ENCODE results near the gene ALG9.

The ALG9 gene

DNA sequence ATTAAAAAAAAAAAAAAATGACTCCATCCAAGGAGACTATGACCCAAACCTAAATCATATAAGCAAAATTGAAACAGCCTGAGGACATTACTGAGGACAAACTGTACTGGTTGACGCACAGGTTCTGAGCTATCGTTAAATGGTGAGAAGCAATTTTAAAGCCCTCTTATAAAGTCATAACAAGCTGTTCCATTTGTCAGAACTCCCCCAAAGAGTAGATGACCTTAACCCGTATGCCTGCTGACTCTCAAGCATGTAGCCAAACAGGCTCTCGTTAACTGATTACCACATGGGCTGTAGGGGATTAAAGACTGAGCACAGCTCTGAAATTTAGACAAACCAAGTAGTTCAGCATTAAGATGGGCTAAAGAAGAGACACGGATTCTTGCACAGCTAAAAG lies 38.0 kb upstream of the ALG9 start:
- no peak for DNase-seq (ENCODE audit: low read depth)
- H3K4me3 ChIP-seq (ENCODE audit: low read depth, low read length): no peak overlapping the region
- TF ChIP-seq, protein P1, sequence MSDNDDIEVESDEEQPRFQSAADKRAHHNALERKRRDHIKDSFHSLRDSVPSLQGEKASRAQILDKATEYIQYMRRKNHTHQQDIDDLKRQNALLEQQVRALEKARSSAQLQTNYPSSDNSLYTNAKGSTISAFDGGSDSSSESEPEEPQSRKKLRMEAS (IDR thresholded peaks at IDR 0.05; ENCODE audit: low read depth, low read length): no peak
- TF ChIP-seq, protein P2, sequence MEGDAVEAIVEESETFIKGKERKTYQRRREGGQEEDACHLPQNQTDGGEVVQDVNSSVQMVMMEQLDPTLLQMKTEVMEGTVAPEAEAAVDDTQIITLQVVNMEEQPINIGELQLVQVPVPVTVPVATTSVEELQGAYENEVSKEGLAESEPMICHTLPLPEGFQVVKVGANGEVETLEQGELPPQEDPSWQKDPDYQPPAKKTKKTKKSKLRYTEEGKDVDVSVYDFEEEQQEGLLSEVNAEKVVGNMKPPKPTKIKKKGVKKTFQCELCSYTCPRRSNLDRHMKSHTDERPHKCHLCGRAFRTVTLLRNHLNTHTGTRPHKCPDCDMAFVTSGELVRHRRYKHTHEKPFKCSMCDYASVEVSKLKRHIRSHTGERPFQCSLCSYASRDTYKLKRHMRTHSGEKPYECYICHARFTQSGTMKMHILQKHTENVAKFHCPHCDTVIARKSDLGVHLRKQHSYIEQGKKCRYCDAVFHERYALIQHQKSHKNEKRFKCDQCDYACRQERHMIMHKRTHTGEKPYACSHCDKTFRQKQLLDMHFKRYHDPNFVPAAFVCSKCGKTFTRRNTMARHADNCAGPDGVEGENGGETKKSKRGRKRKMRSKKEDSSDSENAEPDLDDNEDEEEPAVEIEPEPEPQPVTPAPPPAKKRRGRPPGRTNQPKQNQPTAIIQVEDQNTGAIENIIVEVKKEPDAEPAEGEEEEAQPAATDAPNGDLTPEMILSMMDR (IDR thresholded peaks at IDR 0.05; ENCODE audit: low read depth, low read length): no peak
- TF ChIP-seq POLR2A (IDR thresholded peaks at IDR 0.05; ENCODE audit: extremely low read depth, insufficient read length) (no peak), MYC (IDR thresholded peaks at IDR 0.05; ENCODE audit: low read depth, low read length) (no peak)

DNA sequence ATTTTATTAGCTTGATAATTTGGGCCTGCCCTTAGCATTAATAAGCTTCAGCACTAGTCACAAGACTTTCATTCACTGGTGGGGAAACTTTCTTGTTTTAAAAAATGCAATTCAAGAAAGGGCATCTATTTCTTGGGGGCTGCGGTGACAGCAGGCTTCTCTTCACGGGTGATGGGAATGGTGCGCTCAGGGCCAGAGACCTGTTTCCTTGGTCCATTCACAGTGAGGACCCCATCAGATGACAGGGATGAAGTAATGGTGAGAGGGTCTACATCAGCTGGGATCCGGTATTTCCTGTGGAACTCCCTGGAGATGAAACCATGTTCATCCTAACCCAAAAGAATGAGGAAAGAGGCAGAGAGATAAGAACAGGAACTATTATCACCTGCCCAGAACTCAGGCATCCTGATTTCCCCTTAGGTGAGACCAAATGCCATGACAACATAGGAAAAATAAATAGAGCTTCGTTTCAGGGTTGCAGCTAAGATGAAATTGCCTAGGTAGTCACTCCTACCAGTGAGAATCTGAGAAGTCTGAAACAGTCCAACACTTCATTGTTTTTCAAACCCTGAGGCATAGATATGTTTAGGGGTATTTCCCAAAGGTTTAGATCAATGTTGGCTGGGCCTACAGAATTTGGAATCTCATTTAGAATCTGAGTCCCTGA lies 37.4 kb upstream of the ALG9 start:
- no peak for TF ChIP-seq MYC (IDR thresholded peaks at IDR 0.05; ENCODE audit: low read depth, low read length)
- TF ChIP-seq, protein P2 (IDR thresholded peaks at IDR 0.05; ENCODE audit: low read depth, low read length): no peak
- no peak for TF ChIP-seq POLR2A (IDR thresholded peaks at IDR 0.05; ENCODE audit: extremely low read depth, insufficient read length)
- TF ChIP-seq, protein P1 (IDR thresholded peaks at IDR 0.05; ENCODE audit: low read depth, low read length): no peak
- H3K4me3 ChIP-seq (ENCODE audit: low read depth, low read length): no peak overlapping the region
- no peak for DNase-seq (ENCODE audit: low read depth)

DNA sequence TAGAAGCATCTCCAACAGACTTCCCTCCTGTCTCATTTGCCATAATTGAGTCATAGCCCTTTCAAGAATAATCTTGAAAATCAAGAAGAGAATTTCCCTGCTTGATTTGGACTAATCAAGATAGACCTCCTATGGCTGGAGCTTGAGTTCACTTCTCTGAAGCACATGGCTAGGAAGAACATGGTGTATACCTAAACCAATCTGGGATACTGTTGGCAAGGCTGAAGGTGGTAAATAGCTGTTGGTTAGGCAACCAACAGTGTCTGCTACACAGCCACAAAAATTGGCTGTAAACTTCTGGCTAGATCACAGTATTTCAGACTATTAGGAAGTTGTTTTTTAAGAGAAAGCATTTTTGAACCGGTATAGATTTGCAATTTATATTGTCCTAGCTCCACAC lies 35.3 kb upstream of the ALG9 start:
- H3K4me3 ChIP-seq (ENCODE audit: low read depth, low read length): no peak overlapping the region
- TF ChIP-seq, protein P2 (IDR thresholded peaks at IDR 0.05; ENCODE audit: low read depth, low read length): no peak
- TF ChIP-seq POLR2A (IDR thresholded peaks at IDR 0.05; ENCODE audit: extremely low read depth, insufficient read length) (no peak), MYC (IDR thresholded peaks at IDR 0.05; ENCODE audit: low read depth, low read length) (no peak)
- TF ChIP-seq, protein P1 (IDR thresholded peaks at IDR 0.05; ENCODE audit: low read depth, low read length): no peak
- no peak for DNase-seq (ENCODE audit: low read depth)

DNA sequence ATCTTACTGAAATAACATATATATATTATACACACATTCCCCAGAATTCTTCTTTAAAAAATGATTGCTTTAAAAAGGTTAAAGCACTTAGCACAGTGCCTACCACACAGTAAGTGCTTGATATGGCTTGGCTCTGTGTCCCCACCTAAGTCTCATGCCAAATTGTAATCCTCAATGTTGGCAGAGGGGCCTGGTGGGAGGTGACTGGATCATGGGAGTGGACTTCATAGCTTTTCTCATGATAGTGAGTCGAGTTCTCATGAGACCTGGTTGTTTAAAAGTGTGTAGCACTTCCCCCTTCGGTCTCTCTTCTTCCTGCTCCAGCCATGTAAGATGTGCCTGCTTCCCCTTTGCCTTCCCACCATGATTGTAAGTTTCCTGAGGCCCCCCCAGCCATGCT lies 34.0 kb upstream of the ALG9 start:
- no peak for DNase-seq (ENCODE audit: low read depth)
- no peak for TF ChIP-seq POLR2A (IDR thresholded peaks at IDR 0.05; ENCODE audit: extremely low read depth, insufficient read length)
- no peak for TF ChIP-seq MYC (IDR thresholded peaks at IDR 0.05; ENCODE audit: low read depth, low read length)
- TF ChIP-seq, protein P1 (IDR thresholded peaks at IDR 0.05; ENCODE audit: low read depth, low read length): no peak
- TF ChIP-seq, protein P2 (IDR thresholded peaks at IDR 0.05; ENCODE audit: low read depth, low read length): no peak
- H3K4me3 ChIP-seq (ENCODE audit: low read depth, low read length): no peak overlapping the region

DNA sequence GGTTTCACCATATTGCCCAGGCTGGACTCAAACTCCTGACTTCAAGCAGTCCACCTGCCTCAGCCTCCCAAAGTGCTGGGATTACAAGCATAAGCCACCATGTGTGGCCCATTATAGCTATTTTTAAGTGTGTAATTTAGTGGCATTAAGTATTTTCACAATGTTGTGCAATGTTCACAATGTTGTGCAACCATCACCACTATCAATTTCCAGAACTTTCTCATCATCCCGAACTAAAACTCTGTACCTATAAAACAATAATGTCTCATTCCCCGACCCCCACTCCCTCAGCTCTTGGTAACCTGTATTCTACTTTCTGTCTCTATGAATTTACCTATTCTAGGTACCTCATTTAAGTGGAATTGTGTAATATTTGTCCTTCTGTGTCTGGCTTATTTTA lies 15.5 kb upstream of the ALG9 start:
- TF ChIP-seq MYC (IDR thresholded peaks at IDR 0.05; ENCODE audit: low read depth, low read length) (no peak), POLR2A (IDR thresholded peaks at IDR 0.05; ENCODE audit: extremely low read depth, insufficient read length) (no peak)
- TF ChIP-seq, protein P1 (IDR thresholded peaks at IDR 0.05; ENCODE audit: low read depth, low read length): no peak
- TF ChIP-seq, protein P2 (IDR thresholded peaks at IDR 0.05; ENCODE audit: low read depth, low read length): no peak
- H3K4me3 ChIP-seq (ENCODE audit: low read depth, low read length): no peak overlapping the region
- no peak for DNase-seq (ENCODE audit: low read depth)
